Left lung (tissue), 10 donors: ENCODE data around the gene ISM2. TPM values are rescaled to one million over a fixed set of nuclear protein-coding genes. Genes with fewer than 3 reads are reported as not detected.

ENCODE experiments used
- ATAC-seq: fragments of 200-7000 bp; cut with Tn5 transposase; one replicate; pipeline ENCODE4 v1.9.1; 2020; ENCODE audit warnings: moderate library complexity
- DNase-seq, 4 donors: peaks; one replicate each; pipeline ENCODE4 v3.0.0-alpha.2; 2013 to 2020
- H3K27ac ChIP-seq, 2 donors: fragments of 200-600 bp; sonication (generic) in 1 of 2; one replicate each; pipeline versions ENCODE4 v1.5.0 to v1.8.0; 2020 to 2021
- H3K27me3 ChIP-seq, 2 donors: fragments of 200-600 bp; sonication (generic) in 1 of 2; one replicate each; pipeline versions ENCODE4 v1.5.0 to v1.8.0; 2020 to 2021
- H3K36me3 ChIP-seq, 2 donors: fragments of 200-600 bp; sonication (generic) in 1 of 2; one replicate each; pipeline versions ENCODE4 v1.5.0 to v1.8.0; 2020 to 2021
- H3K4me1 ChIP-seq, 2 donors: fragments of 200-600 bp; one replicate each; pipeline ENCODE4 v1.8.0; 2021
- H3K4me3 ChIP-seq, 2 donors: fragments of 200-600 bp; sonication (generic) in 1 of 2; one replicate each; pipeline versions ENCODE4 v1.5.0 to v1.8.0; 2020 to 2021; ENCODE audit warnings: mild to moderate bottlenecking in 1 of 2
- H3K9me3 ChIP-seq, 2 donors: fragments of 200-600 bp; sonication (generic) in 1 of 2; one replicate each; pipeline versions ENCODE4 v1.5.0 to v1.8.0; 2020 to 2021
- CTCF ChIP-seq, 2 donors: fragments of 200-600 bp; sonication (generic) in 1 of 2; IDR thresholded peaks; one replicate each; pipeline versions ENCODE4 v1.5.0 to v1.8.0; 2021; ENCODE audit warnings: antibody characterized with exemption in 2 of 2
- intact Hi-C, 2 donors: fragments of 100-400 bp; cut with DNase I; formaldehyde crosslinking; loops; one replicate each; pipeline versions ENCODE4 v1.11.2 to v1.14.2; 2022
- polyA plus RNA-seq, 6 donors: library from polyadenylated mRNA; unstranded; fragments of 120-200 nt; gene quantifications; one replicate each; pipeline ENCODE4 v1.2.1, GENCODE V29; 2013; ENCODE audit not compliant: insufficient read length in 6 of 6
- total RNA-seq, 2 donors: library from RNA; stranded (reverse); fragmentation: NEBNext Ultra II Directional; extraction: Animal tissue kit (Norgen Biotek cat#: 25700); gene quantifications; one replicate each; pipeline ENCODE4 v1.2.1, GENCODE V29; 2021
- donor health status: DM: no; HTN: yes; CAD: no.
- donor health status: DM: no; HTN: no; CAD: no.

ISM2 gene
- total and polyA plus RNA-seq, 8 donors: 0.17 TPM; not detected in 7

GRCh38 chr14:77523109-77523508, 24.5 kb upstream of the ISM2 start:
- Histone ChIP-seq H3K4me3 (no peak overlapping the region), H3K4me1 (no peaks in the 10 kb centered on the region), H3K36me3 (peaks cover 0 to 45% of the 10 kb centered on the region in 2 donors), H3K27me3 (no peaks in the 10 kb centered on the region), H3K27ac (no peak overlapping the region), H3K9me3 (no peaks in the 10 kb centered on the region)
- intact Hi-C loops: no loop called here
- no peak for DNase-seq
- ATAC-seq: no peak
- no peak for TF ChIP-seq CTCF (IDR thresholded peaks at IDR 0.05)

- no peaks in the 10 kb centered on the region for H3K9me3 ChIP-seq
- no peak for ATAC-seq
- TF ChIP-seq CTCF (IDR thresholded peaks at IDR 0.05): no peak
- no peaks in the 10 kb centered on the region for H3K4me1 ChIP-seq
- intact Hi-C loops: no loop called here
- no peak overlapping the region for H3K4me3 ChIP-seq
- peaks cover 0 to 70% of the 10 kb centered on the region in 2 donors for H3K36me3 ChIP-seq
- no peaks in the 10 kb centered on the region for H3K27me3 ChIP-seq
- no peak overlapping the region for H3K27ac ChIP-seq
- DNase-seq: no peak
Observed at GRCh38 chr14:77520555-77520954, 21.9 kb upstream of the ISM2 start.

DNA sequence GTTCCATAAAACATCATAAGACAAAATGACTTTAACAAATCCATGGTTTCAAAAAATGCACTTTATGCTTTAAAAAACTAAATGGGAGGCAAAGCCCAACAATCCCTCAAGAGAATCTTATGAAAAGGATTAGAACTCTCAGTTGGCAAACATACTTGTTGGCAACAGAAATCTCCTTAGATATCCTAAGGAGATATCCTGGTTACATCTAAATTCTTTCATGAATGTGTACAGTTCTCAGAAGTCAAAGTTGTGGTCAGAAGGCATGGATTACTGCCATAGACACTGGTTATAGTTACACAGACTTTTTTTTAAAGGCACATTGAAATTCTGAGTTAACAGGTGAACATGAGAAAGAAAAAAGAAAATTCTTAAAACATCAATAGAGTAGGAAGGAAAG, 17.5 kb upstream of the ISM2 start:
- intact Hi-C loops: no loop called here
- Histone ChIP-seq H3K4me1 (no peaks in the 10 kb centered on the region), H3K36me3 (peaks cover 0 to 97% of the 10 kb centered on the region in 2 donors)

DNA sequence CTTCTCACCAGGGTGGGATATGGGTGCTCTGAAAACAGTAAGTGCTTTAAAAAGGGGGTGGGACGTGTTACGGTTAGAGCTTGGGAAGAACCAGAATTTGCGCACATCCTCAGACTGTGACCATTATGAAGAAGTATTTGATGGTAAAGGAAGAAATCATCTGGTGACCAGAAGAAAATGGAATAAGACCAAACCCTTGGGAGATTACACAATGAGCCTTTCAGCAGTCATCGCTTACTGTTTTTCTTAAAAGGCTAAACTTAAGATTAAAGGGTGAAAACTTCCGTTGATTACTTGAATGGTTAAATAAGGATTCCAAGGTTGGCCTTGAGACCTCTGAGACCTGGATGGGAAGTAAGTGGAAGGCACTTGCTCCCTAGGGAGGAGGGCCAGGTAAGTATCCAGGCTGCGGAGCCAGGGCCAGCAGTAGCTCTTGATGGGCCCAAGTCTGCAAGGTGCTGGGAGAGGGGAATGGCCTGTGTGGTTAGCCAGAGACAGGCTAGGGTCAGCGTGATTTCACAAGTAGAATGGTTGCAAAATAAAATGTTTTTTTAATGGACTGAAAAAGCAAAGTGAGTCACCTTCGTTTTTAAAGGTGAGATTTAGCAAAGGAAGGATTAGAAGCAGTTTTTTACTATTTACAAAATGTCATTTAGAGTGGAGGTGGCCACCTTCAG, 13.0 kb upstream of the ISM2 start:
- peaks cover 0 to 96% of the 10 kb centered on the region in 2 donors for H3K36me3 ChIP-seq
- no peak overlapping the region for H3K27ac ChIP-seq
- no peaks in the 10 kb centered on the region for H3K9me3 ChIP-seq
- no peak for ATAC-seq
- no peak overlapping the region for H3K4me3 ChIP-seq
- no peak for DNase-seq
- intact Hi-C loops: no loop called here
- H3K4me1 ChIP-seq: no peaks in the 10 kb centered on the region
- TF ChIP-seq CTCF (IDR thresholded peaks at IDR 0.05): no peak
- no peaks in the 10 kb centered on the region for H3K27me3 ChIP-seq

More for the DNA sequence above, 17.5 kb upstream of the ISM2 start:
- ATAC-seq: no peak
- no peaks in the 10 kb centered on the region for H3K27me3 ChIP-seq
- H3K27ac ChIP-seq: no peak overlapping the region
- no peak for TF ChIP-seq CTCF (IDR thresholded peaks at IDR 0.05)
- no peak overlapping the region for H3K4me3 ChIP-seq
- no peak for DNase-seq
- H3K9me3 ChIP-seq: no peaks in the 10 kb centered on the region

GRCh38 chr14:77509366-77509765, 10.8 kb upstream of the ISM2 start:
- H3K36me3 ChIP-seq: peaks cover 0 to 83% of the 10 kb centered on the region in 2 donors
- no peak for TF ChIP-seq CTCF (IDR thresholded peaks at IDR 0.05)
- H3K4me3 ChIP-seq: no peak overlapping the region
- no peaks in the 10 kb centered on the region for H3K27me3 ChIP-seq
- no peak overlapping the region for H3K27ac ChIP-seq
- ATAC-seq (no peak), DNase-seq (no peak)
- intact Hi-C loops: no loop called here
- no peaks in the 10 kb centered on the region for H3K4me1 ChIP-seq
- no peaks in the 10 kb centered on the region for H3K9me3 ChIP-seq
